ENCODE data around the gene SPAG6.
"Not testable (repeated sequence)": the region's sequence is repeated elsewhere in the genome, so short reads cannot be mapped to it uniquely, and the experiment has no call there.

- TF ChIP-seq, protein P1, sequence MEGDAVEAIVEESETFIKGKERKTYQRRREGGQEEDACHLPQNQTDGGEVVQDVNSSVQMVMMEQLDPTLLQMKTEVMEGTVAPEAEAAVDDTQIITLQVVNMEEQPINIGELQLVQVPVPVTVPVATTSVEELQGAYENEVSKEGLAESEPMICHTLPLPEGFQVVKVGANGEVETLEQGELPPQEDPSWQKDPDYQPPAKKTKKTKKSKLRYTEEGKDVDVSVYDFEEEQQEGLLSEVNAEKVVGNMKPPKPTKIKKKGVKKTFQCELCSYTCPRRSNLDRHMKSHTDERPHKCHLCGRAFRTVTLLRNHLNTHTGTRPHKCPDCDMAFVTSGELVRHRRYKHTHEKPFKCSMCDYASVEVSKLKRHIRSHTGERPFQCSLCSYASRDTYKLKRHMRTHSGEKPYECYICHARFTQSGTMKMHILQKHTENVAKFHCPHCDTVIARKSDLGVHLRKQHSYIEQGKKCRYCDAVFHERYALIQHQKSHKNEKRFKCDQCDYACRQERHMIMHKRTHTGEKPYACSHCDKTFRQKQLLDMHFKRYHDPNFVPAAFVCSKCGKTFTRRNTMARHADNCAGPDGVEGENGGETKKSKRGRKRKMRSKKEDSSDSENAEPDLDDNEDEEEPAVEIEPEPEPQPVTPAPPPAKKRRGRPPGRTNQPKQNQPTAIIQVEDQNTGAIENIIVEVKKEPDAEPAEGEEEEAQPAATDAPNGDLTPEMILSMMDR (IDR thresholded peaks at IDR 0.05; ENCODE audit: low read depth, low read length, missing input control): not testable (repeated sequence)
- not testable (repeated sequence) for TF ChIP-seq EGR1 (IDR thresholded peaks at IDR 0.05; ENCODE audit: low read depth in 2 of 2); RAD21 (IDR thresholded peaks at IDR 0.05); RXRA (IDR thresholded peaks at IDR 0.05); YY1 (IDR thresholded peaks at IDR 0.05)
These were observed 61.6 kb downstream of the SPAG6 start for GRCh38 chr10:22406916-22407315.

All from liver (tissue), 3 donors.